ENCODE results near the gene HSPG2.

DNA sequence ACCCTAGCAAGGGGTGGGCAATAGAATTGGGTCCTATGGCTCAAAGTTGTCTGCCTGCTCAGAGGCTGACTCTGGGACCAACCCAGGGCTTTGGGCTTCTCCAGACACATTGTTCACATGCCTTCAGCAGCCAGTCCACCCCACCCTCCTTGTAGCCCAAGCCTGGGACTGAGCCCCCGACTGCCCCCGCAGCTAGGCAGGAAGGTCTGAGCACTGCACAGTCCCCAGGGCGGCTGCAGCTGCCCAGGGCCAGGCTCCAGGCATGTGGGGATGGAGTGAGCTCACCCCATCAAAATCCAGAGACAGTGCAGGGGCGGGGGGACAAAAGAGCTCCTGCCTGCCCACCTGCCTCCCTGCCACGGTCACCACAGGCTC, 35.6 kb downstream of the HSPG2 start:
- TF ChIP-seq POLR2A (IDR thresholded peaks at IDR 0.05; ENCODE audit: control extremely low read depth in 1 of 2, low read depth in 2 of 2, low read length in 2 of 2) (no peak), YY1 (IDR thresholded peaks at IDR 0.05; ENCODE audit: low read depth, low read length) (no peak), CTCF (IDR thresholded peaks at IDR 0.05; ENCODE audit: control extremely low read depth in 1 of 3, insufficient read depth in 1 of 3, low read depth in 1 of 3, low read length in 3 of 3) (no peak)
